SU-DHL-6 (cell line): ENCODE measurements around the gene CMSS1.

Experiments used
- H2AFZ ChIP-seq: fragments of 200-600 bp; sonication (generic); 2 replicates; pipeline ENCODE4 v1.6.1; 2014; ENCODE audit warnings: low read depth, mild to moderate bottlenecking, moderate library complexity, mixed read lengths, antibody characterized with exemption, low read length; ENCODE audit not compliant: severe bottlenecking
- H3F3A ChIP-seq: fragments of 200-600 bp; shearing (Covaris generic); 2 replicates; pipeline ENCODE4 v1.6.0; 2016; ENCODE audit warnings: antibody characterized with exemption, mild to moderate bottlenecking; ENCODE audit not compliant: insufficient read depth
- H3K27ac ChIP-seq: fragments of 200-600 bp; sonication (generic); 2 replicates; pipeline ENCODE4 v1.5.1; 2016; ENCODE audit warnings: low read depth, mild to moderate bottlenecking, low read length, moderate library complexity, mixed read lengths
- H3K27me3 ChIP-seq: fragments of 200-600 bp; sonication (generic), shearing (Covaris generic); 2 replicates; pipeline ENCODE4 v1.6.0; 2014; ENCODE audit warnings: mild to moderate bottlenecking, low read length
- H3K36me3 ChIP-seq: fragments of 200-600 bp; sonication (generic); 2 replicates; pipeline ENCODE4 v1.6.1; 2014; ENCODE audit warnings: mild to moderate bottlenecking, low read length, mixed read lengths
- H3K4me2 ChIP-seq: fragments of 300-600, 200-600 bp; shearing (Covaris generic), sonication (generic); 2 replicates; pipeline ENCODE4 v1.6.0; 2014; ENCODE audit warnings: low read length, low read depth, mild to moderate bottlenecking; ENCODE audit not compliant: poor library complexity, severe bottlenecking
- H3K4me3 ChIP-seq: fragments of 200-600 bp; sonication (generic); 2 replicates; pipeline ENCODE4 v1.5.1; 2014; ENCODE audit warnings: antibody characterized with exemption, low read length, mild to moderate bottlenecking, mixed read lengths; ENCODE audit not compliant: insufficient read depth, poor library complexity, severe bottlenecking
- H3K79me2 ChIP-seq: fragments of 200-600 bp; sonication (generic); 2 replicates; pipeline ENCODE4 v1.6.1; 2014; ENCODE audit warnings: mild to moderate bottlenecking, low read length, moderate library complexity; ENCODE audit not compliant: insufficient read depth
- H3K9ac ChIP-seq: fragments of 200-600 bp; sonication (generic); 2 replicates; pipeline ENCODE4 v1.7.0; 2014; ENCODE audit warnings: mild to moderate bottlenecking, low read length
- H3K9me2 ChIP-seq: fragments of 200-600 bp; sonication (generic); replicated peaks from 2 replicates; pipeline ENCODE4 v1.6.1; 2014; ENCODE audit warnings: low read length; ENCODE audit not compliant: insufficient read depth
- H3K9me3 ChIP-seq: fragments of 200-600 bp; sonication (generic); 2 replicates; pipeline ENCODE4 v1.6.1; 2014; ENCODE audit warnings: low read length, mixed read lengths; ENCODE audit not compliant: insufficient read depth
- H4K20me1 ChIP-seq: fragments of 200-600 bp; sonication (generic); 2 replicates; pipeline ENCODE4 v1.6.1; 2014; ENCODE audit warnings: low read depth, mild to moderate bottlenecking, antibody characterized with exemption, low read length, moderate library complexity, mixed read lengths
- EZH2phosphoT487 ChIP-seq: fragments of 200-600 bp; sonication (generic), shearing (Covaris generic); conservative IDR thresholded peaks from 2 replicates; pipeline ENCODE4 v1.6.1; 2018; ENCODE audit warnings: mild to moderate bottlenecking, antibody characterized with exemption, low read length, moderate library complexity, mixed read lengths
- TF ChIP-seq, protein P1 (sequence below): fragments of 200-600 bp; sonication (generic); IDR thresholded peaks from one replicate; pipeline ENCODE4 v1.5.1; 2017; ENCODE audit warnings: antibody characterized with exemption, mild to moderate bottlenecking, low read length, moderate library complexity; ENCODE audit not compliant: insufficient read depth, poor library complexity, severe bottlenecking

The CMSS1 gene

DNA sequence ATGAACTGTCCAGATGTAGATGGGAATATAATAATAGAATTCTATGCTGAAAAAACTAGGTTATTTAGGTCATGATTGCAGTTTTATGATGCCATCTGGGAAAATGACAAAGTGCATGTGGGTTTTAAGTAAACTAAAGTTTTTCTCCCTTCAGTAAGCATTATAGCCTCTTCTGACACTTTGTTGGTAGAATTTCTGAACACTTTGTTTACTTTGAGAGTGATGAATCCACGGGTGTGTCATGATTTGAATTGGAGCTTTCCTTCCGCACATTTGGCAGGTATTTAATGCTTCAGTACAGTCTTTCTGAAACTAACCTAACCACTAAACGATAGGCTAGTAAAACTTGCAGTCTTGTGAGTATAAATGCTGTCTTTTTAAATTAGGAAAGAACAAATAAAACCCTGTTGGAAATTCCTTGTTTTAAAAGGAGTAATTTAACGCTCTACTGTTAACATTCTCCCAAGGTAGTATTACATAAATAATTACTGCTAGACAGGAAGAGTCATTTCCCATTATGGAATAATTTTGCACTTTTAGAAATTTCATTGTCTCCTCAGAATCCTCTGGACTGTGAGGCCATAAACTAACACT lies 289.7 kb downstream of the CMSS1 start:
- Histone ChIP-seq H3K9ac (no peak overlapping the region), H3K79me2 (no peaks in the 10 kb centered on the region), H3K9me2 (no peaks in the 10 kb centered on the region), H3K4me3 (no peak overlapping the region), H4K20me1 (no peaks in the 10 kb centered on the region), H3K4me2 (no peak overlapping the region), H3K27ac (no peak overlapping the region), H3K36me3 (no peaks in the 10 kb centered on the region), H3K9me3 (no peaks in the 10 kb centered on the region), H3F3A (no peaks in the 10 kb centered on the region), H3K27me3 (no peaks in the 10 kb centered on the region), H2AFZ (no peak overlapping the region)
- TF ChIP-seq, protein P1, sequence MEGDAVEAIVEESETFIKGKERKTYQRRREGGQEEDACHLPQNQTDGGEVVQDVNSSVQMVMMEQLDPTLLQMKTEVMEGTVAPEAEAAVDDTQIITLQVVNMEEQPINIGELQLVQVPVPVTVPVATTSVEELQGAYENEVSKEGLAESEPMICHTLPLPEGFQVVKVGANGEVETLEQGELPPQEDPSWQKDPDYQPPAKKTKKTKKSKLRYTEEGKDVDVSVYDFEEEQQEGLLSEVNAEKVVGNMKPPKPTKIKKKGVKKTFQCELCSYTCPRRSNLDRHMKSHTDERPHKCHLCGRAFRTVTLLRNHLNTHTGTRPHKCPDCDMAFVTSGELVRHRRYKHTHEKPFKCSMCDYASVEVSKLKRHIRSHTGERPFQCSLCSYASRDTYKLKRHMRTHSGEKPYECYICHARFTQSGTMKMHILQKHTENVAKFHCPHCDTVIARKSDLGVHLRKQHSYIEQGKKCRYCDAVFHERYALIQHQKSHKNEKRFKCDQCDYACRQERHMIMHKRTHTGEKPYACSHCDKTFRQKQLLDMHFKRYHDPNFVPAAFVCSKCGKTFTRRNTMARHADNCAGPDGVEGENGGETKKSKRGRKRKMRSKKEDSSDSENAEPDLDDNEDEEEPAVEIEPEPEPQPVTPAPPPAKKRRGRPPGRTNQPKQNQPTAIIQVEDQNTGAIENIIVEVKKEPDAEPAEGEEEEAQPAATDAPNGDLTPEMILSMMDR, result no peak
- no peak for TF ChIP-seq EZH2phosphoT487

DNA sequence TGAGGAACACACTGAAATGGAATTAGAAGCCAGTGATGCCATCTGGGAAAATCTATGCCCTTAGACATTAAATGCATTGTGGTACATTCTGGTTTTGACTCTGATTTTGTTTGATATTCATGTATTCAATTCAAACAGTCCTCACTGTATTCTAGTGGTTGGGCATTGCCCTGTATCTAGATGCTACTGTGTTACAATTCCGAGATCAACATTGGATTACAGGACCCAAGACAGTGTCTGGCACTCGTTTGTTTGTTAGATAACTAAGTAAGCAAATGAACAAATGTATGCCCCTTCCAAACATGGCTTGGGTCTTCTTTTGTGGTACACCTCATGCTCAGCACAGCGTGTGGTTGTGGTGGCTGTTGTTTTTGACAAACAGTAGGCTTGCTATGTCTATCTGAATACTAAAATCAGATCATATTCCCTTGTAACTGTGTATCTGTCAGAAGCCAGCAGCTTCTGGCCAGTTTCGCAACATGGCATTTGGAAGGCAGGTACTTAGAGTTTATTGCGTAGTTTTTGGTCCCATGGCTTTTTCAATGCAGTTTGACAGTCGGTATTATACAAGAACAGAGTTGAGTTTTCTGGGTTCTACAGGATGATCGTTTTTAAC lies 290.9 kb downstream of the CMSS1 start:
- Histone ChIP-seq H3K4me2 (no peak overlapping the region), H3K4me3 (no peak overlapping the region), H3K27ac (no peak overlapping the region), H3K36me3 (no peaks in the 10 kb centered on the region), H3K9me2 (no peaks in the 10 kb centered on the region), H3K27me3 (no peaks in the 10 kb centered on the region), H3K79me2 (no peaks in the 10 kb centered on the region), H3K9me3 (no peaks in the 10 kb centered on the region), H3K9ac (no peak overlapping the region), H2AFZ (no peak overlapping the region), H4K20me1 (no peaks in the 10 kb centered on the region), H3F3A (no peaks in the 10 kb centered on the region)
- TF ChIP-seq, protein P1, result no peak
- no peak for TF ChIP-seq EZH2phosphoT487

DNA sequence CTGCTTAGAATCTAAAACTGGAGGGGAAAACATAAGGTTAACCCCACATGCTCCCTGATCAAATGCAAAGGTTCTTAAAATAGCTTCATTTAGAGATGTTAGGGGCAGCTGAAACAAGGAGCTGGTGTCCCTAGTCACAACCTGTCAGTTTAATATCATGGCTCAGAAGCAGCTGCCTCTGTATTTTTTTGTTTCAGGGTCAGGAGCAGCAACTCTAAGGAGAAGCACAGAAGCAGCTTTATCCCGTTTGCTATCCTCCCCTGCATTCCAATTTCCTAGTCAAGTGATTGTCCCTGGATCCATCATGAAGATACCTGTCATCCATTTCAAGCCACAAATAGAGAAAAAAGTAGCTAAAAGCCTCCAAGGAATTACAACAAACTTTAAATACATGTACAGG lies 292.5 kb downstream of the CMSS1 start:
- Histone ChIP-seq H3K4me3 (no peak overlapping the region), H3K27me3 (no peaks in the 10 kb centered on the region), H3K9me3 (no peaks in the 10 kb centered on the region), H3K36me3 (no peaks in the 10 kb centered on the region), H3K9ac (no peak overlapping the region), H2AFZ (no peak overlapping the region), H3K79me2 (no peaks in the 10 kb centered on the region), H3K4me2 (no peak overlapping the region), H3K9me2 (no peaks in the 10 kb centered on the region), H3F3A (no peaks in the 10 kb centered on the region), H4K20me1 (no peaks in the 10 kb centered on the region), H3K27ac (no peak overlapping the region)
- TF ChIP-seq, protein P1, result no peak
- TF ChIP-seq EZH2phosphoT487, result no peak
